K562 (cell line): ENCODE measurements around the gene RCOR2. TPM values are rescaled to one million over a fixed set of nuclear protein-coding genes. Genes with fewer than 3 reads are reported as not detected.
A peak's percentile ranks its signal among the peaks of the same experiment; 100 is the strongest.

Experiments used
- EHMT2 ChIP-seq: fragments of 450-650 bp; IDR thresholded peaks from 2 replicates; pipeline ENCODE4 v1.6.1; 2018; ENCODE audit warnings: antibody characterized with exemption
- ELF1 ChIP-seq: fragments of 200-800 bp; sonication (Bioruptor generic); IDR thresholded peaks from 2 replicates; pipeline ENCODE4 v1.6.1; 2016; ENCODE audit warnings: missing genetic modification characterization, missing compliant biosample characterization
- EZH2 ChIP-seq: IDR thresholded peaks from 2 replicates; pipeline ENCODE4 v1.6.1; 2012; ENCODE audit warnings: low read depth, mild to moderate bottlenecking, inconsistent platforms, low read length, borderline replicate concordance
- HCFC1 ChIP-seq: IDR thresholded peaks from 2 replicates; pipeline ENCODE4 v1.6.1; 2012; ENCODE audit warnings: low read depth, low read length, improper control_type of control experiment
- HNRNPUL1 ChIP-seq: fragments of 200-400 bp; formaldehyde crosslinking; IDR thresholded peaks from 2 replicates; pipeline ENCODE4 v1.6.1; 2017; ENCODE audit warnings: low read length
- MAX ChIP-seq: sonication (generic); formaldehyde crosslinking; IDR thresholded peaks from 2 replicates; pipeline ENCODE4 v1.9.0; 2022; ENCODE audit warnings: mild to moderate bottlenecking, missing genetic modification reagents
- MEF2A ChIP-seq: IDR thresholded peaks from 2 replicates; pipeline ENCODE4 v1.6.1; 2011; ENCODE audit warnings: low read depth, mild to moderate bottlenecking, low read length, moderate library complexity; ENCODE audit not compliant: control insufficient read depth
- NCOA6 ChIP-seq: fragments of 450-650 bp; IDR thresholded peaks from 2 replicates; pipeline ENCODE4 v1.6.1; 2017; ENCODE audit warnings: mild to moderate bottlenecking
- NFIC ChIP-seq: fragments of 450-650 bp; IDR thresholded peaks from 2 replicates; pipeline ENCODE4 v1.6.1; 2017; ENCODE audit warnings: mild to moderate bottlenecking, inconsistent platforms
- NR4A1 ChIP-seq, 2 experiments: fragments of 250-450 bp in 1 of 2; fragments of 450-650 bp in 1 of 2; sonication (Bioruptor Pico) in 1 of 2; IDR thresholded peaks; 2 replicates each; pipeline versions ENCODE4 v1.4.0 to v1.6.1; 2016 to 2020; ENCODE audit warnings: mild to moderate bottlenecking in 2 of 2, missing compliant biosample characterization in 1 of 2, missing genetic modification characterization in 1 of 2, moderate library complexity in 1 of 2
- PATZ1 ChIP-seq: fragments of 250-450 bp; sonication (Bioruptor Pico); IDR thresholded peaks from 2 replicates; pipeline ENCODE4 v1.5.0; 2020; ENCODE audit warnings: mild to moderate bottlenecking, borderline replicate concordance
- PREB ChIP-seq: sonication (generic); formaldehyde crosslinking; IDR thresholded peaks from 2 replicates; pipeline ENCODE4 v1.8.1; 2023; ENCODE audit warnings: mild to moderate bottlenecking, missing genetic modification reagents
- STAT5B ChIP-seq: fragments of 250-450 bp; sonication (Bioruptor Pico); IDR thresholded peaks from 2 replicates; pipeline ENCODE4 v1.8.0; 2021; ENCODE audit warnings: mild to moderate bottlenecking, inconsistent platforms
- TFAP4 ChIP-seq: sonication (generic); formaldehyde crosslinking; IDR thresholded peaks from 2 replicates; pipeline ENCODE4 v1.8.0; 2022; ENCODE audit warnings: missing genetic modification reagents, mild to moderate bottlenecking, moderate library complexity, borderline replicate concordance
- THAP7 ChIP-seq: fragments of 250-450 bp; sonication (Bioruptor Pico); IDR thresholded peaks from 2 replicates; pipeline ENCODE4 v1.5.0; 2021
- ZBTB11 ChIP-seq, 3 experiments: fragments of 200-800 bp in 1 of 3; fragments of 250-450 bp in 1 of 3; fragments of 450-650 bp in 1 of 3; sonication (Bioruptor Pico) in 1 of 3; sonication (Bioruptor generic) in 1 of 3; formaldehyde crosslinking in 1 of 3; IDR thresholded peaks; 2 replicates each; pipeline versions ENCODE4 v1.6.1 to v1.8.0; 2016 to 2022; ENCODE audit warnings: mild to moderate bottlenecking in 2 of 3, missing genetic modification characterization in 2 of 3, missing compliant biosample characterization in 1 of 3, moderate library complexity in 1 of 3
- ZNF644 ChIP-seq: fragments of 200-800 bp; sonication (Bioruptor generic); IDR thresholded peaks from 2 replicates; pipeline ENCODE4 v1.6.1; 2016; ENCODE audit warnings: low read depth, missing genetic modification characterization, missing compliant biosample characterization
- ZNF699 ChIP-seq: fragments of 250-450 bp; sonication (Bioruptor Pico); IDR thresholded peaks from 2 replicates; pipeline ENCODE4 v1.8.0; 2021; ENCODE audit warnings: mild to moderate bottlenecking, moderate library complexity; ENCODE audit not compliant: insufficient replicate concordance
- polyA plus RNA-seq, 8 experiments: library from polyadenylated mRNA; depleted of rRNA in 4 of 8; stranded (reverse) in 5 of 8; unstranded in 3 of 8; fragments of >200 nt; fragmentation: Nextera tagmentation in 2 of 8; fragmentation: Illumina TruSeq in 1 of 8; extraction: Ambion mirVana in 2 of 8; extraction: Trizol in 1 of 8; gene quantifications; 2 replicates each; pipeline versions ENCODE4 v1.2.1 to v1.2.3, GENCODE V29; 2011 to 2014; ENCODE audit warnings: inconsistent platforms in 1 of 8, missing spikeins in 1 of 8
- total RNA-seq, 7 experiments: library from RNA; depleted of rRNA in 6 of 7; stranded (reverse); fragments of >200 nt in 6 of 7; fragmentation: Illumina TruSeq in 2 of 7; extraction: Trizol in 2 of 7; gene quantifications; 2 replicates each; pipeline versions ENCODE4 v1.2.1 to v1.2.3, GENCODE V29; 2011 to 2021; ENCODE audit warnings: low replicate concordance in 1 of 7

RCOR2 gene
- total and polyA plus RNA-seq, 9 of the 15 experiments (the other 6 are each of a cell fraction or from before 2014, with no cell fraction given), result 0.04 to 6.5 (median 2.5) TPM; not detected in 1

GRCh38 chr11:63917692-63918506 is 935 bp upstream of the RCOR2 start (continued):
- TF ChIP-seq EHMT2, result no peak
- TF ChIP-seq NR4A1 (CRISPR knock-in tag; IDR thresholded peaks at IDR 0.05), result no peak
- no peak; the same call in 1 of the 2 replicates for TF ChIP-seq NR4A1 (tag; IDR thresholded peaks at IDR 0.05)
- TF ChIP-seq TFAP4 (CRISPR knock-in tag), result peak; percentile 46; the same call in 1 of the 2 replicates
- TF ChIP-seq NFIC, result peak; percentile 14; the same call in 1 of the 2 replicates
- TF ChIP-seq MAX, result peak; percentile 88
- TF ChIP-seq ZBTB11 (CRISPR knock-in tag; IDR thresholded peaks at IDR 0.05), result no peak
- no peak for TF ChIP-seq ELF1
- TF ChIP-seq PATZ1 (CRISPR knock-in tag), result no peak
- no peak for TF ChIP-seq THAP7 (CRISPR knock-in tag)
- no peak for TF ChIP-seq PREB (CRISPR knock-in tag)
- no peak for TF ChIP-seq HNRNPUL1
- TF ChIP-seq ZNF699 (CRISPR knock-in tag), result no peak
- TF ChIP-seq HCFC1, result no peak
- TF ChIP-seq NCOA6, result no peak; the same call in 1 of the 2 replicates
- no peak for TF ChIP-seq STAT5B (CRISPR knock-in tag)
- peak; percentile 79 for TF ChIP-seq MEF2A
- TF ChIP-seq ZNF644 (tag), result no peak
- TF ChIP-seq EZH2, result no peak
